Bronchial epithelial cell (primary cell): ENCODE data around the gene UQCRQ. TPM values are rescaled to one million over a fixed set of nuclear protein-coding genes. Genes with fewer than 3 reads are reported as not detected.
"Not testable (repeated sequence)": the region's sequence is repeated elsewhere in the genome, so short reads cannot be mapped to it uniquely, and the experiment has no call there.

Experiments
- DNase-seq: peaks from one replicate; pipeline ENCODE4 v3.0.0-alpha.2; 2010; ENCODE audit warnings: low read depth
- FAIRE-seq: peaks from 2 replicates; lab custom pipeline; 2011; peaks lifted over from hg19 to GRCh38; lab: Jason Lieb, UNC
- H3K27me3 ChIP-seq: 2 replicates; pipeline ENCODE4 v1.5.1; 2011; ENCODE audit warnings: low read length; ENCODE audit not compliant: control insufficient read depth, insufficient read depth
- H3K36me3 ChIP-seq: 2 replicates; pipeline ENCODE4 v1.5.1; 2011; ENCODE audit warnings: low read length; ENCODE audit not compliant: control insufficient read depth, insufficient read depth
- H3K4me3 ChIP-seq: 2 replicates; pipeline ENCODE4 v1.5.1; 2011; ENCODE audit warnings: mild to moderate bottlenecking, low read depth, low read length, control low read depth
- total RNA-seq: library from RNA; depleted of rRNA; stranded (reverse); fragments of >200 nt; gene quantifications from 2 replicates; pipeline ENCODE4 v1.2.1, GENCODE V29; 2014
- TF ChIP-seq, protein P1 (sequence below): IDR thresholded peaks from 2 replicates; pipeline ENCODE4 v1.5.1; 2011; ENCODE audit warnings: mild to moderate bottlenecking, moderate library complexity, low read length, control low read depth, inconsistent platforms; ENCODE audit not compliant: insufficient read depth, severe bottlenecking

UQCRQ gene
- total RNA-seq, 1 donor from 2014 or later: 78.2 TPM

DNA sequence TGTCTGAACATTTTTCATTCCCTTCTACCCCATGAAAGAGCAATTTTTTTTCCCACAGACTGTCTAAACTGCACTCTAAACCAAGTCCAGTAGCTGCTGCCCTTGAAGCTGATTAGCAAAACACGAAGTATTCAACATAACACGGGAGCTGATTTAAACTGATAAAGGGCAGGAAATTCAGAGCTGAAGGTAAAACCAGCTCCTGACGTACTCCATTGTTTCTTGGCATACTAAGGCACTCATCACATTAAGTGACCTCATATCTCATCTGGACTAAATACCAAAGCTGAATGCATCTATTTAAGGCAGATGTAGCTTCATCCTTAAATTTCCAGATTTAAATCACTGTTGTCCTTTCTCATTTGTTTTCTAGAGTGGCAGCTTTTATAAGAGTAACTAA, 12.1 kb upstream of the UQCRQ start:
- TF ChIP-seq, protein P1, sequence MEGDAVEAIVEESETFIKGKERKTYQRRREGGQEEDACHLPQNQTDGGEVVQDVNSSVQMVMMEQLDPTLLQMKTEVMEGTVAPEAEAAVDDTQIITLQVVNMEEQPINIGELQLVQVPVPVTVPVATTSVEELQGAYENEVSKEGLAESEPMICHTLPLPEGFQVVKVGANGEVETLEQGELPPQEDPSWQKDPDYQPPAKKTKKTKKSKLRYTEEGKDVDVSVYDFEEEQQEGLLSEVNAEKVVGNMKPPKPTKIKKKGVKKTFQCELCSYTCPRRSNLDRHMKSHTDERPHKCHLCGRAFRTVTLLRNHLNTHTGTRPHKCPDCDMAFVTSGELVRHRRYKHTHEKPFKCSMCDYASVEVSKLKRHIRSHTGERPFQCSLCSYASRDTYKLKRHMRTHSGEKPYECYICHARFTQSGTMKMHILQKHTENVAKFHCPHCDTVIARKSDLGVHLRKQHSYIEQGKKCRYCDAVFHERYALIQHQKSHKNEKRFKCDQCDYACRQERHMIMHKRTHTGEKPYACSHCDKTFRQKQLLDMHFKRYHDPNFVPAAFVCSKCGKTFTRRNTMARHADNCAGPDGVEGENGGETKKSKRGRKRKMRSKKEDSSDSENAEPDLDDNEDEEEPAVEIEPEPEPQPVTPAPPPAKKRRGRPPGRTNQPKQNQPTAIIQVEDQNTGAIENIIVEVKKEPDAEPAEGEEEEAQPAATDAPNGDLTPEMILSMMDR: no peak
- FAIRE-seq: no peak
- DNase-seq: no peak
- Histone ChIP-seq H3K27me3 (no peaks in the 10 kb centered on the region), H3K36me3 (no peaks in the 10 kb centered on the region), H3K4me3 (no peak overlapping the region)

- not testable (repeated sequence) for DNase-seq, H3K27me3 ChIP-seq, H3K36me3 ChIP-seq, FAIRE-seq, H3K4me3 ChIP-seq
Measured at GRCh38 chr5:132854992-132855391, 11.4 kb upstream of the UQCRQ start.

DNA sequence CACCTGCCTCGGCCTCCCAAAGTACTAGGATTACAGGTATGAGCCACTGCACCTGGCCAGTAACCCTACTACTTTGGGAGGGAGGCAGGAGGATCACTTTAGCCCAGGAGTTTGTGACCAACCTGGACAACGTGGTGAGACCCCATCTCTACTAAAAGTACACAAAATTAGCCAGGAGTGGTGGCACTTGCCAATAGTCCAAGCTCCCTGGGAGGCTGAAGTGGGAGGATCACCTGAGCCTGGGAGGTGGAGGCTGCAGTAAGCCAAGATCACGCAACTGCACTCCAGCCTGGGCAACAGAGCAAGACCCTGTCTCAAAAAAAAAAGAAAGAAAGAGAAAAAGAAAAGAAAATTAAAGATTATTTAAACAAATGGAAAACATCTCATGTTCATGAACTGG, 10.4 kb upstream of the UQCRQ start:
- TF ChIP-seq, protein P1: no peak
- Histone ChIP-seq H3K27me3 (no peaks in the 10 kb centered on the region), H3K36me3 (no peaks in the 10 kb centered on the region), H3K4me3 (no peak overlapping the region)
- FAIRE-seq (no peak), DNase-seq (no peak)

- H3K27me3 ChIP-seq: no peaks in the 10 kb centered on the region
- TF ChIP-seq, protein P1: no peak
- peak; percentile 43 for DNase-seq
- no peak for FAIRE-seq
- no peaks in the 10 kb centered on the region for H3K36me3 ChIP-seq
- H3K4me3 ChIP-seq: no peak overlapping the region
Measured at GRCh38 chr5:132859889-132860437, 6.5 kb upstream of the UQCRQ start.

GRCh38 chr5:132860742-132861141, 5.7 kb upstream of the UQCRQ start:
- no peak for DNase-seq
- H3K27me3 ChIP-seq: no peaks in the 10 kb centered on the region
- TF ChIP-seq, protein P1: no peak
- H3K4me3 ChIP-seq: no peak overlapping the region
- FAIRE-seq: no peak
- no peaks in the 10 kb centered on the region for H3K36me3 ChIP-seq

DNA sequence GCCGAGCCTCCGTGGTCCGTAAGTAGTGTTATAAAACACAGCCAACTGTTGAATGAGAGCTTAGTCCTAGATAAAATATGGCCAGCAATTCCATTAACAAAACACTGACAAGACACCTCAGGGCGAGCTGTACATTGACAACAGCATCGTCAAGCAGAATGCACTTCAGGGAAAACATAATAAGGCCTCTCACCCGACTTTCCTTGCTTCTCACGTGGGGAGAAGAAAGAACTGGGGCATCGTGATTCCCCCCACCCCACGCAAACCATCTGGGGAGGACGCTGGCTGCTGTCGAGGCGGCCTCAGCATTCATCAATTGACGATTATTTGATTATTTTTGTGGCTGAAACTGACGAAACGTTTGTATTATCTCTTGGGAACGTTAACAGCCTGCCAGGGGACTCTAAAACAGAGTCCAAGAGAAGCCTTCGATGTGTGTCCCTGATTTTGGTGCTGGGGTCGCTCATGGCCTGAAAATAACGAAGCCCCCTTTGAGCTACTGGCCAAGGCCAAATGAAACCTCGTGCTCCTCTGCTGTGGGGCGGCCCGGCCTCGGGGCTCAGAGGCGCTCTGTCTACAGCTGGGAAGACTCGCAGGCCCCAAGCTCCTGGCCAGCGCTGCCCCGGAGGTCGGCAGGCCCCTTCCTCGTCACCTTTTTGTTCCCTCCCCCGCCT, 637 bp upstream of the UQCRQ start:
- H3K36me3 ChIP-seq: peaks cover 5% of the 10 kb centered on the region
- FAIRE-seq (no peak), DNase-seq (no peak)
- TF ChIP-seq, protein P1: no peak
- H3K4me3 ChIP-seq: peak overlapping the region; percentile 75
- no peaks in the 10 kb centered on the region for H3K27me3 ChIP-seq
